ENCODE measurements around the gene IL1R1.

The IL1R1 gene

DNA sequence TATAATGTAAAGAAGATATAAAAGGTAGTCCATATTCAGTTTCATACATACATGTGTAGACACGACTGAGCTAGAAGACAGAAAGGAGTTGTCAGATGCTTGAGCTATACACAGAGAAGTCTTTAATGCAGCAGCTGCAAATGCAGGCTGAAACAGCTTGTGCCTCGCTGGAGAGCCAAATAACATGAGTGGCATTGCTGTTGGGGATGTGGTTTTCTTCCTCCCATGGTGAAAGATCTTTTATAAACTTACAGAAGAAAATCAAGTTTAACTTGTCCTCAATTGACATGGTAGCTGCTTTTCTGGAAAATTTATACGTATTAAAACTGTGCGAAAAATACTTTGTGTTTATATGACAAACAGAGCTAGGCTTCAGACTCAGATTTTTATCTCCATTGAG is 16.4 kb upstream of the IL1R1 start:
- Histone ChIP-seq H4K8ac (ENCODE audit: low read depth, low read length) (no peak overlapping the region), H3K4me3 (ENCODE audit: low read length in 2 of 2) (no peak overlapping the region), H3K9ac (ENCODE audit: low read depth, low read length, poor library complexity) (no peak overlapping the region), H3K4me2 (ENCODE audit: insufficient read depth, low read length, poor library complexity, severe bottlenecking) (no peak overlapping the region), H3K79me1 (ENCODE audit: low read depth, low read length) (no peaks in the 10 kb centered on the region), H3K27me3 (ENCODE audit: control insufficient read depth in 3 of 3, insufficient read depth in 3 of 3, low read depth in 1 of 3, low read length in 3 of 3) (no peaks in the 10 kb centered on the region), H3K18ac (ENCODE audit: low read length) (no peak overlapping the region), H2BK5ac (ENCODE audit: low read length) (no peak overlapping the region), H3K4ac (ENCODE audit: low read length) (no peak overlapping the region), H3K36me3 (replicated peaks in 1 of 2; ENCODE audit: control insufficient read depth in 2 of 2, insufficient read depth in 2 of 2, low read length in 2 of 2) (no peaks in the 10 kb centered on the region), H3K4me1 (ENCODE audit: control insufficient read depth in 2 of 2, insufficient read depth in 1 of 2, low read depth in 1 of 2, low read length in 2 of 2) (peaks cover 0 to 4% of the 10 kb centered on the region in 2 donors), H3K27ac (replicated peaks; ENCODE audit: low read length) (no peak overlapping the region), H3K23ac (ENCODE audit: low read depth, low read length, poor library complexity) (no peak overlapping the region), H3K14ac (ENCODE audit: low read length) (no peak overlapping the region), H2AK5ac (ENCODE audit: low read depth, low read length) (no peak overlapping the region), H2BK15ac (ENCODE audit: low read length) (no peak overlapping the region), H2AFZ (ENCODE audit: low read length) (no peak overlapping the region), H2BK120ac (ENCODE audit: low read depth, low read length) (no peak overlapping the region), H2BK12ac (ENCODE audit: low read length) (no peak overlapping the region), H4K91ac (ENCODE audit: low read depth, low read length, poor library complexity) (no peak overlapping the region), H3K9me3 (replicated peaks in 1 of 2; ENCODE audit: control insufficient read depth in 2 of 2, insufficient read depth in 1 of 2, low read depth in 1 of 2, low read length in 2 of 2) (no peaks in the 10 kb centered on the region)
- no peak for DNase-seq (ENCODE audit: low spot score)
- no CpG with 5 or more reads among the region's 4 CpGs for WGBS, 2 donors (ENCODE audit: extremely low coverage in 2 of 2, insufficient read length in 2 of 2, insufficient replicate concordance in 1 of 2)

GRCh38 chr2:102126660-102127059 is 15.9 kb upstream of the IL1R1 start:
- H3K4me2 ChIP-seq (ENCODE audit: insufficient read depth, low read length, poor library complexity, severe bottlenecking) = no peak overlapping the region
- no peak overlapping the region for H2BK5ac ChIP-seq (ENCODE audit: low read length)
- no peak overlapping the region for H4K91ac ChIP-seq (ENCODE audit: low read depth, low read length, poor library complexity)
- H3K23ac ChIP-seq (ENCODE audit: low read depth, low read length, poor library complexity) = no peak overlapping the region
- no peak overlapping the region for H4K8ac ChIP-seq (ENCODE audit: low read depth, low read length)
- no peak overlapping the region for H3K18ac ChIP-seq (ENCODE audit: low read length)
- H3K14ac ChIP-seq (ENCODE audit: low read length) = no peak overlapping the region
- no peaks in the 10 kb centered on the region for H3K9me3 ChIP-seq (replicated peaks in 1 of 2; ENCODE audit: control insufficient read depth in 2 of 2, insufficient read depth in 1 of 2, low read depth in 1 of 2, low read length in 2 of 2)
- no peak overlapping the region for H3K4me3 ChIP-seq (ENCODE audit: low read length in 2 of 2)
- H3K79me1 ChIP-seq (ENCODE audit: low read depth, low read length) = no peaks in the 10 kb centered on the region
- H3K9ac ChIP-seq (ENCODE audit: low read depth, low read length, poor library complexity) = no peak overlapping the region
- H2BK15ac ChIP-seq (ENCODE audit: low read length) = no peak overlapping the region
- no peak overlapping the region for H3K4ac ChIP-seq (ENCODE audit: low read length)
- no peaks in the 10 kb centered on the region for H3K36me3 ChIP-seq (replicated peaks in 1 of 2; ENCODE audit: control insufficient read depth in 2 of 2, insufficient read depth in 2 of 2, low read length in 2 of 2)
- no peak overlapping the region for H2AFZ ChIP-seq (ENCODE audit: low read length)
- no peaks in the 10 kb centered on the region for H3K27me3 ChIP-seq (ENCODE audit: control insufficient read depth in 3 of 3, insufficient read depth in 3 of 3, low read depth in 1 of 3, low read length in 3 of 3)
- DNase-seq (ENCODE audit: low spot score) = no peak
- H2BK12ac ChIP-seq (ENCODE audit: low read length) = no peak overlapping the region
- H3K4me1 ChIP-seq (ENCODE audit: control insufficient read depth in 2 of 2, insufficient read depth in 1 of 2, low read depth in 1 of 2, low read length in 2 of 2) = peaks cover 0 to 4% of the 10 kb centered on the region in 2 donors
- no peak overlapping the region for H2AK5ac ChIP-seq (ENCODE audit: low read depth, low read length)
- no CpG with 5 or more reads among the region's 2 CpGs for WGBS, 2 donors (ENCODE audit: extremely low coverage in 2 of 2, insufficient read length in 2 of 2, insufficient replicate concordance in 1 of 2)
- no peak overlapping the region for H2BK120ac ChIP-seq (ENCODE audit: low read depth, low read length)
- H3K27ac ChIP-seq (replicated peaks; ENCODE audit: low read length) = no peak overlapping the region

- Histone ChIP-seq H3K79me1 (ENCODE audit: low read depth, low read length) (no peaks in the 10 kb centered on the region), H3K4me3 (ENCODE audit: low read length in 2 of 2) (no peak overlapping the region), H2BK120ac (ENCODE audit: low read depth, low read length) (no peak overlapping the region), H4K91ac (ENCODE audit: low read depth, low read length, poor library complexity) (no peak overlapping the region), H3K14ac (ENCODE audit: low read length) (no peak overlapping the region), H3K9me3 (replicated peaks in 1 of 2; ENCODE audit: control insufficient read depth in 2 of 2, insufficient read depth in 1 of 2, low read depth in 1 of 2, low read length in 2 of 2) (no peaks in the 10 kb centered on the region), H3K27me3 (ENCODE audit: control insufficient read depth in 3 of 3, insufficient read depth in 3 of 3, low read depth in 1 of 3, low read length in 3 of 3) (no peaks in the 10 kb centered on the region), H3K18ac (ENCODE audit: low read length) (no peak overlapping the region), H3K23ac (ENCODE audit: low read depth, low read length, poor library complexity) (no peak overlapping the region), H3K4me1 (ENCODE audit: control insufficient read depth in 2 of 2, insufficient read depth in 1 of 2, low read depth in 1 of 2, low read length in 2 of 2) (peaks cover 0 to 4% of the 10 kb centered on the region in 2 donors), H2AK5ac (ENCODE audit: low read depth, low read length) (no peak overlapping the region), H2AFZ (ENCODE audit: low read length) (no peak overlapping the region), H3K27ac (replicated peaks; ENCODE audit: low read length) (no peak overlapping the region), H3K4ac (ENCODE audit: low read length) (no peak overlapping the region), H3K36me3 (replicated peaks in 1 of 2; ENCODE audit: control insufficient read depth in 2 of 2, insufficient read depth in 2 of 2, low read length in 2 of 2) (no peaks in the 10 kb centered on the region), H2BK15ac (ENCODE audit: low read length) (no peak overlapping the region), H3K9ac (ENCODE audit: low read depth, low read length, poor library complexity) (no peak overlapping the region), H3K4me2 (ENCODE audit: insufficient read depth, low read length, poor library complexity, severe bottlenecking) (no peak overlapping the region), H2BK12ac (ENCODE audit: low read length) (no peak overlapping the region), H4K8ac (ENCODE audit: low read depth, low read length) (peak overlapping the region; percentile 5), H2BK5ac (ENCODE audit: low read length) (no peak overlapping the region)
- no peak for DNase-seq (ENCODE audit: low spot score)
- WGBS, 2 donors (ENCODE audit: extremely low coverage in 2 of 2, insufficient read length in 2 of 2, insufficient replicate concordance in 1 of 2) = no CpG with 5 or more reads among the region's 1 CpG
Measured at GRCh38 chr2:102129082-102129481, 13.5 kb upstream of the IL1R1 start.

GRCh38 chr2:102129951-102130646 is 12.4 kb upstream of the IL1R1 start:
- Histone ChIP-seq H2AFZ (ENCODE audit: low read length) (no peak overlapping the region), H3K79me1 (ENCODE audit: low read depth, low read length) (no peaks in the 10 kb centered on the region), H3K9ac (ENCODE audit: low read depth, low read length, poor library complexity) (no peak overlapping the region), H3K27me3 (ENCODE audit: control insufficient read depth in 3 of 3, insufficient read depth in 3 of 3, low read depth in 1 of 3, low read length in 3 of 3) (no peaks in the 10 kb centered on the region), H3K18ac (ENCODE audit: low read length) (no peak overlapping the region), H3K9me3 (replicated peaks in 1 of 2; ENCODE audit: control insufficient read depth in 2 of 2, insufficient read depth in 1 of 2, low read depth in 1 of 2, low read length in 2 of 2) (no peaks in the 10 kb centered on the region), H3K27ac (replicated peaks; ENCODE audit: low read length) (no peak overlapping the region), H2BK12ac (ENCODE audit: low read length) (no peak overlapping the region), H3K4me1 (ENCODE audit: control insufficient read depth in 2 of 2, insufficient read depth in 1 of 2, low read depth in 1 of 2, low read length in 2 of 2) (peaks cover 0 to 4% of the 10 kb centered on the region in 2 donors), H4K8ac (ENCODE audit: low read depth, low read length) (no peak overlapping the region), H3K14ac (ENCODE audit: low read length) (no peak overlapping the region), H3K23ac (ENCODE audit: low read depth, low read length, poor library complexity) (no peak overlapping the region), H2BK120ac (ENCODE audit: low read depth, low read length) (no peak overlapping the region), H2BK15ac (ENCODE audit: low read length) (no peak overlapping the region), H3K4ac (ENCODE audit: low read length) (no peak overlapping the region), H2BK5ac (ENCODE audit: low read length) (no peak overlapping the region), H4K91ac (ENCODE audit: low read depth, low read length, poor library complexity) (no peak overlapping the region), H3K4me3 (ENCODE audit: low read length in 2 of 2) (no peak overlapping the region), H3K4me2 (ENCODE audit: insufficient read depth, low read length, poor library complexity, severe bottlenecking) (no peak overlapping the region), H2AK5ac (ENCODE audit: low read depth, low read length) (no peak overlapping the region), H3K36me3 (replicated peaks in 1 of 2; ENCODE audit: control insufficient read depth in 2 of 2, insufficient read depth in 2 of 2, low read length in 2 of 2) (no peaks in the 10 kb centered on the region)
- DNase-seq (ENCODE audit: low spot score) = no peak
- WGBS, 2 donors (ENCODE audit: extremely low coverage in 2 of 2, insufficient read length in 2 of 2, insufficient replicate concordance in 1 of 2) = 100% methylated on average over 1 of the region's 5 CpGs; no CpG with 5 or more reads in 1 of the 2 donors
